K562 (cell line): Measurements from ENCODE around the gene TMEM114. TPM values are rescaled to one million over a fixed set of nuclear protein-coding genes. Genes with fewer than 3 reads are reported as not detected.

Source experiments
- AFF4 ChIP-seq: sonication (generic); formaldehyde crosslinking; IDR thresholded peaks from 2 replicates; pipeline ENCODE4 v1.8.0; 2023; ENCODE audit warnings: mild to moderate bottlenecking, missing genetic modification reagents
- ARNT ChIP-seq, 2 experiments: fragments of 450-650 bp; IDR thresholded peaks; 2 replicates each; pipeline ENCODE4 v1.6.1; 2016; ENCODE audit warnings: mild to moderate bottlenecking in 1 of 2
- ATF7 ChIP-seq: fragments of 450-650 bp; IDR thresholded peaks from 2 replicates; pipeline ENCODE4 v1.7.1; 2014; ENCODE audit warnings: mild to moderate bottlenecking, moderate library complexity
- BACH1 ChIP-seq: fragments of 200-800 bp; sonication (Bioruptor generic); IDR thresholded peaks from 2 replicates; pipeline ENCODE4 v1.6.1; 2016; ENCODE audit warnings: missing genetic modification characterization, missing compliant biosample characterization
- BRCA1 ChIP-seq, 2 experiments: fragments of 450-650 bp in 1 of 2; sonication (generic) in 1 of 2; formaldehyde crosslinking in 1 of 2; IDR thresholded peaks; 2 replicates each; pipeline versions ENCODE4 v1.5.0 to v1.6.1; 2017 to 2020; ENCODE audit warnings: mild to moderate bottlenecking in 1 of 2, missing genetic modification reagents in 1 of 2
- BRD4 ChIP-seq: fragments of 200-600 bp; sonication (generic); IDR thresholded peaks from 2 replicates; pipeline ENCODE4 v1.6.1; 2017; ENCODE audit warnings: inconsistent platforms
- BRF2 ChIP-seq: IDR thresholded peaks from 3 replicates; pipeline ENCODE4 v1.6.1; 2011; ENCODE audit warnings: borderline replicate concordance, mild to moderate bottlenecking; ENCODE audit not compliant: insufficient read length, insufficient read depth
- C11orf30 ChIP-seq: fragments of 450-650 bp; IDR thresholded peaks from 2 replicates; pipeline ENCODE4 v1.6.1; 2016; ENCODE audit warnings: low read depth, mild to moderate bottlenecking
- CBX8 ChIP-seq: fragments of 200-600 bp; sonication (generic); IDR thresholded peaks from 2 replicates; pipeline ENCODE4 v1.6.1; 2012; ENCODE audit warnings: borderline replicate concordance, mixed run types, low read depth, mild to moderate bottlenecking, moderate library complexity, mixed read lengths, low read length, control low read depth, inconsistent platforms; ENCODE audit not compliant: poor library complexity, severe bottlenecking; ENCODE audit errors: extremely low read depth
- CGGBP1 ChIP-seq: fragments of 250-450 bp; sonication (Bioruptor Pico); IDR thresholded peaks from 2 replicates; pipeline ENCODE4 v1.9.0; 2021; ENCODE audit warnings: mild to moderate bottlenecking
- CREB5 ChIP-seq: fragments of 250-450 bp; sonication (Bioruptor Pico); IDR thresholded peaks from 2 replicates; pipeline ENCODE4 v1.5.0; 2020; ENCODE audit warnings: mild to moderate bottlenecking
- EP400 ChIP-seq: fragments of 450-650 bp; IDR thresholded peaks from 2 replicates; pipeline ENCODE4 v1.6.1; 2017; ENCODE audit warnings: antibody characterized with exemption, mild to moderate bottlenecking, moderate library complexity
- MED1 ChIP-seq: sonication (generic); formaldehyde crosslinking; IDR thresholded peaks from 2 replicates; pipeline ENCODE4 v1.8.1; 2023; ENCODE audit warnings: missing genetic modification reagents, borderline replicate concordance
- NBN ChIP-seq: fragments of 450-650 bp; IDR thresholded peaks from 2 replicates; pipeline ENCODE4 v1.6.1; 2016; ENCODE audit warnings: low read depth, mild to moderate bottlenecking
- NEUROD1 ChIP-seq: fragments of 150-350 bp; IDR thresholded peaks from 2 replicates; pipeline ENCODE4 v1.6.1; 2014; ENCODE audit warnings: borderline replicate concordance, low read length, low read depth; ENCODE audit not compliant: partially characterized antibody
- NFIX ChIP-seq: fragments of 250-450 bp; sonication (Bioruptor Pico); IDR thresholded peaks from 2 replicates; pipeline ENCODE4 v1.4.0; 2020; ENCODE audit warnings: low read depth, mild to moderate bottlenecking, moderate library complexity
- PHF20 ChIP-seq: fragments of 450-650 bp; IDR thresholded peaks from 2 replicates; pipeline ENCODE4 v1.6.1; 2018; ENCODE audit not compliant: partially characterized antibody
- SRSF9 ChIP-seq: fragments of 200-400 bp; formaldehyde crosslinking; IDR thresholded peaks from 2 replicates; pipeline ENCODE4 v1.6.1; 2017; ENCODE audit warnings: low read depth, low read length, borderline replicate concordance
- ZBTB9 ChIP-seq: fragments of 450-650 bp; formaldehyde crosslinking; IDR thresholded peaks from 2 replicates; pipeline ENCODE4 v1.4.0; 2020; ENCODE audit warnings: mild to moderate bottlenecking, moderate library complexity
- ZNF253 ChIP-seq: fragments of 250-450 bp; sonication (Bioruptor Pico); conservative IDR thresholded peaks from 2 replicates; pipeline ENCODE4 v1.6.1; 2021; ENCODE audit warnings: mild to moderate bottlenecking
- polyA plus RNA-seq, 8 experiments: library from polyadenylated mRNA; depleted of rRNA in 4 of 8; stranded (reverse) in 5 of 8; unstranded in 3 of 8; fragments of >200 nt; fragmentation: Nextera tagmentation in 2 of 8; fragmentation: Illumina TruSeq in 1 of 8; extraction: Ambion mirVana in 2 of 8; extraction: Trizol in 1 of 8; gene quantifications; 2 replicates each; pipeline versions ENCODE4 v1.2.1 to v1.2.3, GENCODE V29; 2011 to 2014; ENCODE audit warnings: inconsistent platforms in 1 of 8, missing spikeins in 1 of 8
- total RNA-seq, 7 experiments: library from RNA; depleted of rRNA in 6 of 7; stranded (reverse); fragments of >200 nt in 6 of 7; fragmentation: Illumina TruSeq in 2 of 7; extraction: Trizol in 2 of 7; gene quantifications; 2 replicates each; pipeline versions ENCODE4 v1.2.1 to v1.2.3, GENCODE V29; 2011 to 2021; ENCODE audit warnings: low replicate concordance in 1 of 7

Gene TMEM114
- total and polyA plus RNA-seq, 9 of the 15 experiments (the other 6 are each of a cell fraction or from before 2014, with no cell fraction given) = not detected

- TF ChIP-seq CREB5 (CRISPR knock-in tag) (no peak), ZBTB9 (CRISPR knock-in tag) (no peak), SRSF9 (no peak), CGGBP1 (no peak), BRF2 (no peak), BRD4 (no peak), PHF20 (no peak), NFIX (CRISPR knock-in tag) (no peak), BRCA1 (IDR thresholded peaks at IDR 0.05) (no peak), BRCA1 (CRISPR knock-in tag; IDR thresholded peaks at IDR 0.05) (no peak), EP400 (peak; percentile 81), AFF4 (CRISPR knock-in tag) (no peak), BACH1 (tag) (no peak), MED1 (no peak), C11orf30 (no peak), NEUROD1 (no peak), NBN (no peak), ATF7 (peak; percentile 83), ARNT (IDR thresholded peaks at IDR 0.05) (no peak), ZNF253 (no peak), CBX8 (no peak)
Measured at GRCh38 chr16:8572919-8573724, 17.2 kb downstream of the TMEM114 start (continued).
